GM23248 (cell line): ENCODE measurements around the gene WWOX.

ENCODE experiments used
- EZH2 ChIP-seq: fragments of 200-600 bp; sonication (generic); IDR thresholded peaks from 2 replicates; pipeline ENCODE4 v1.6.1; 2018; ENCODE audit warnings: antibody characterized with exemption, mild to moderate bottlenecking; ENCODE audit not compliant: insufficient read depth, poor library complexity, severe bottlenecking
- EZH2phosphoT487 ChIP-seq: fragments of 200-600 bp; sonication (generic); IDR thresholded peaks from 2 replicates; pipeline ENCODE4 v1.6.1; 2018; ENCODE audit warnings: antibody characterized with exemption, moderate library complexity, mild to moderate bottlenecking, low read depth; ENCODE audit not compliant: insufficient read depth

- TF ChIP-seq EZH2 (no peak), EZH2phosphoT487 (no peak)
Observed at GRCh38 chr16:78866521-78866920, 767.1 kb downstream of the WWOX start.
